ENCODE data around the gene TOX3.

- TF ChIP-seq TAF1 (IDR thresholded peaks at IDR 0.05; ENCODE audit: low read depth) (no peak), CTCF (IDR thresholded peaks at IDR 0.05; ENCODE audit: poor library complexity, severe bottlenecking) (no peak), REST (IDR thresholded peaks at IDR 0.05; ENCODE audit: borderline replicate concordance) (no peak), EP300 (conservative IDR thresholded peaks at IDR 0.05; ENCODE audit: poor library complexity, severe bottlenecking) (no peak)
These were observed 17.7 kb downstream of the TOX3 start for GRCh38 chr16:52529226-52529625.
